Kasumi-1 (cell line): ENCODE measurements around the gene ZNF254.
A peak's percentile ranks its signal among the peaks of the same experiment; 100 is the strongest.
"Not testable (repeated sequence)": the region's sequence is repeated elsewhere in the genome, so short reads cannot be mapped to it uniquely, and the experiment has no call there.

Experiments used
- DNase-seq, 2 experiments: peaks; one replicate each; lab custom pipeline; 2025; lab: John Stamatoyannopoulos, UW

Gene ZNF254

DNA sequence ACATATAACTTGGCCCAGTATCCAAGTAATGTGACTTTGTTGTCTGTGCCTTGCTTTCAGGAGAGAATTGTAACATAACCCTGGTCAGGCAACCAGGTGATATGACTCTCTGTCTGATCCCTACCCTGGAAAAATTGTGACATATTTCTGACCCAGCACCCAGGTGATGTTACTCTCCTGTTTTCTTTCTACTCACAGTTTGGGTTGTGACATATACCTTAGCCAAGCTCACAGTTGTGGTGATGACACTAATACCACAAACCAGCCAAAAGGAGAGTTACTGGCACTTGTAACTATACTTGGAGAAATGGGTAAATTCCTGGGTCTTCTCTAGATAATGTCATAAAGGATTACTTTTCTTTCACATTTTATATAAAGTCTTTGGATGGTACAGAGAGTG, 14.3 kb upstream of the ZNF254 start:
- DNase-seq, result no peak

DNA sequence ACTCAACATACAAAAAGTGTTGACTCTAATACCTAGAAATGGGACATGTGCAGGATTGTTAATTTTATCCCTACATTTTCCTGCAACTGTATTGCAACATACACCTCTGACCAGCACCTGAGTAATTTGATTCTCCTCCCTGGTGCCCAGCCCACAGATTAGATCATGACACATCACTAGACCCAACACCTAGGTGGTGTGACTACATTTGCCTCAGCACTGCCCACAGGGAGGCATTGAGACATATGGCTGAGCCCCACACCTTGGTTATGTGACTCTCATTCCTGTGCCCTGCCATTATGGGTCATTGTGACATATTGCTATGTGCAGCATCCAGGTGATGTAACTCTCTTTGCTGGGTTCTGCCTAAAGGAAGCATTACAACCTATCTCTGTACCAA, 13.2 kb upstream of the ZNF254 start:
- DNase-seq, result no peak

DNA sequence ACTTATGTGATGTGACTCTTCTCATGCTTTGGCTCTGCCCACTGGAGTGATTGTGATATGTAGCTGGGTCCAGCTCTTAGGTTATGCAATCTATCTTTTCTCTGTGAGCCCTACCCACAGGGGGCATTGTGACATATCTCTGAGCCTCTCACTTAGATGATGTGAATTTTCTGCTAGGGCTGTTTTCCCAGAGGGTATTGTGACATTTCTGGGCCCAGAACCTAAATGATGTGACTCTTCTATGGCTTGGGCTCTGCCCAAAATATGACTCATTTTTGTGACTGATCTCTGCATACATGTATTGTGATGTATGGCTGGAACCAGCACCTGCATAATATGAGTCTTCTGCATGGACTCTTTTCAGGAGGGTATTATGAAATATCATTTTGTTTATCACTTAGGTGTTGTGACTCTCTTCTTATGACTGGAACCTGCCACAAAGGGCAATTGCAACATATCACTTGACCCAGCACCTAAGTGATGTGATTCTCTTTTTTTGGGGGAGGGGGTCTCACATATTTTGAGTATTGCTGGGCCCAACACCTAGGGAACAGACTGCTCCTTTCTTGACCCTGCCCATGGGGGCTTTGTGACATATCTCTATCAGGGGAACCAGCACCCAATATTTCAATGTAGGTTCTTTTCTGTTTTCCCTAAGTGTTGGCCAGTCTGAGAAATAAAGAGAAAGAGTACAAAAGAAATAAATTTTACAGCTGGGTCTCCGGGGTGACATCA, 12.1 kb upstream of the ZNF254 start:
- peak in 1 of 2 experiments; percentile 10 for DNase-seq

DNA sequence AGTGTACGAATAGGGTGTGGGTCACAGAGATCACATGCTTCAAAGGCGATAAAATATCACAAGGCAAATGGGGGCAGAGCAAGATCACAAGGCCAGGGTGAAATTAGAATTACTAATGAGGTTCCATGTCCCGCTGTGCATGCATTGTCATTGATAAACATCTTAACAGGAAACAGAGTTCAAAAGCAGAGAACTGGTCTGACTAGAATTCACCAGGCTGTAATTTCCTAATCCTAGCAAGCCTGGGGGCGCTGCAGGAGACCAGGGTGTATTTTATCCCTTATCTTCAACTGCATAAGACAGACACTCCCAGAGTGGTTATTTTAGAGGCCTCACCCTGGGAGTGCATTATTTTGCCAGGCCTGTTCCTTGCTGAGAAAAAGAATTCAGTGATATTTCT, 11.5 kb upstream of the ZNF254 start:
- DNase-seq, result not testable (repeated sequence)

DNA sequence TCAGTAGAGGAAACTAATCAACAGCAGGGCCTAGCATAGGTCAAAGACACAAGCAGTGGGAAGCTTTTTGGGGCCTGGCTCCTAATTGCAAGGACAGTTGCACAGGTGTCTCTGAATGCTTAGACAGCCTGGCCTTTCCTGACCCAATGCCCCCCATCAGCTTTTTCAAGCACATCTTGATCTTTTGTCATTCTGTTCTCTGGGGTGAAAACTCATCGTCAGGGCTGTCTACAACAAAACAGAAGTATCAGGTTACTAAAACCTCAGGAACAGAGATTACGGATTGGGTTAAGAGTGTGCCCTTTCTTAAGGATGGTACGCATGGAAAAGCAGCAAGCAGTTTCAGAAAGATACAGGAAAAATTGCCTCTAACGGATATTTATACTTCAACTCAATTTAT, 8.3 kb upstream of the ZNF254 start:
- DNase-seq, result no peak

DNA sequence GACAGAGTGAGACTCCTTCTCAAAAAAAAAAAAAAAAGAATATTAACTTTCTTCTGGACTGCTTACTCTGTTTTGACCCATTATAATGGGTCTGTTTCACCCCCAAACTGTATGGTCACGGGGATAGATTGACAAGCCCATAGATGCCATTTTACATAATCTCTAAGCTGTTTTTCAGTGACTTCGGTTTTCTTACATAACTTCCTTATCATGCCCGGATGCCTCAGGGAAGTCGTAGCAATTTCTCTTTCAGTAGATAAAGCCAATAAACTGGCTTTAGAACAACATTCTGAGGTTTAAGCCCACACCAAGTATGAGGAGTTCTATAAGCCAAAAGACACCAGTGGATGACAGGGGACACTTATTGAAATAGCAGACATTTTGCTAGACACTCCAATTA, 5.9 kb upstream of the ZNF254 start:
- DNase-seq, result peak; percentile 22 to 34

DNA sequence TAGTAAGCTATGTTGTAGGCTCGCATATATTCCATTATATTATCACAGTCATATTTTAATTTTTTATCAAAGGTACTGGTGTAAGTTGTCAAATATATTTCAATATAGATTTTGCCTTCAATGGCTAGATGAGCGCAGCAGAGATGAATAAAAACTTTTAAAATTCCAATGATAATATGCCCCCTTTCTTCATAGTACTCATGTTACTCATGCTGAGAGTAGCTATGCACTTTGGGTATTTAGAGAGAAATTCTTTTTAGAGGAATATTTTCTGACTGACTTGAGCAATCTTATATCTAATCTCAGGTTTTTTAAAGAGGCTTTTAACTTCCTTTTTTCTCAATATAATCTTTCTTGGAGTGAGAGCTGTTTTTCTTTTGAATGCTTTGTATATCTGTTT, 11.4 kb downstream of the ZNF254 start:
- no peak for DNase-seq

DNA sequence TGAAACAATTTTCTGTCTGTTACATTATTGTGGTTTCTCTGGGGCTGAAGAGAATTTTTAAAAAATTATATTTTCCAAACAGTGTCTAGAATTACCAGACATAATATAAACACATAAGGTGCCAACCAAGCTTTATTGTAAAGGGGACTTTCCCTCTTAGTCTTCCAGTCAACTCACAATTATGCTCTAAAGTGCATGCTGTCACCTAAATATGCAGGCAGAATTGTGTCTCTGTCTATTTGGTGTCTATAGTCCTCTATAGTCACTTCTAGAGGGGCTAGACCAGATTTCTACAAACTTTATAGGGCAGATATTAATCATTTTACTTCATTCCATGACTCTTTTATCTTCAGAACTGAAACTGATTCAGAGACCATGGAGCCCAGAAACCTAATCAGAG, 12.8 kb downstream of the ZNF254 start:
- no peak for DNase-seq

DNA sequence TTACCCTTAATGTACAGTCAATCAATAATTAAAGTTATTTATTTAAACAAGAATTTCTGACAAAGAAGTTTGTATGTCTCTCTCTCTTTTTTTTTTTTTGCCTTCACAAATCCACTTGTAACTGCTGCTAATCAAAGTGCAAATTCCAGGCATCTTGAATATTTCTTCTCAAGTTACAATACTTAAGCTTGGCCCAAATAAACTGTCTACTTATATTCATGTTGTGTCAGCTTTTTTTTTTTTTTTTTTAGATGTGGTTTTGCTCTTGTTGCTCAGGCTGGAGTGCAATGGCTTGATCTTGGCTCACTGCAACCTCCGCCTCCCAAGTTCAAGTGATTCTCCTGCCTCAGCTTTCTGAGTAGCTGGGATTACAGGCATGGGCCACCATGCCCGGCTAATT, 13.6 kb downstream of the ZNF254 start:
- not testable (repeated sequence) for DNase-seq

DNA sequence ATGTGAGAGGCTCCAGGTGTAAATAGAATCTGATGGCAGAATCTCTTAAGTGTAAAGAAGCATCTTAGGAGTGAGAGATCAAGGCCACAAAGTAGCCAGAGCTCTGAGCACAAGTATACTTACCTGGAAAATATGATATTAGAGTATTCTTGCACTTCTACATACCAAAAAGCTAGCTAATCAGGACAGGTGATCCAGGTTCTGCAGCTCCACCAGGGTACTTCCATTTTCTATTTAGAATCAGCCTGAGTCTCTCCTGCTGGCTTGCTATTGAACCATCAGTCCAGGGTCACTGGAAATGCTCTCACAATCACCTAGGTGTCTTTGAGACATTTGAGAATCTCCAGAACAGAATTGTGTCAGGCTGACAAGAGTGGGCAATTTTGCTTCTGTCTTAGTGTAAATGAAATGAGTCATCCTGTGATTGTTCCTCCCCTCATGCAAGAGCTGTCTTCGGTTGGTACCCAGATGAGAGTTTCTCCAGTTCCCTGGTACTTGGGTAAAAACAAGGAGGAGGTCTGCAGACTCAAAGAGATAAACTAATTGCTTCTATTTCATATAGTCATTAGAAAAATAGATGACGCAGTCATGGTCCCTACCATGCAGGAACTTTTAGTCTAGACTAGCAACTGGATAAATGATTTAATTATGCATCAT, 14.6 kb downstream of the ZNF254 start:
- DNase-seq, result no peak

DNA sequence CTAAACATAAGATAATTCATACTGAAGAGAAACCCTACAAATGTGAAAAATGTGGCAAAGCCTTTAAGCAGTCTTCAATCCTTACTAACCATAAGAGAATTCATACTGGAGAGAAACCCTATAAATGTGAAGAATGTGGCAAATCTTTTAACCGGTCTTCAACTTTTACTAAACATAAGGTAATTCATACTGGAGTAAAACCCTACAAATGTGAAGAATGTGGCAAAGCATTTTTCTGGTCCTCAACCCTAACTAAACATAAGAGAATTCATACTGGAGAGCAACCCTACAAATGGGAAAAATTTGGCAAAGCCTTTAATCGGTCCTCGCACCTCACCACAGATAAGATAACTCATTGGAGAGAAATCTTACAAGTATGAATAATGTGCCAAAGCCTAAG, 40.6 kb downstream of the ZNF254 start:
- DNase-seq, result no peak

DNA sequence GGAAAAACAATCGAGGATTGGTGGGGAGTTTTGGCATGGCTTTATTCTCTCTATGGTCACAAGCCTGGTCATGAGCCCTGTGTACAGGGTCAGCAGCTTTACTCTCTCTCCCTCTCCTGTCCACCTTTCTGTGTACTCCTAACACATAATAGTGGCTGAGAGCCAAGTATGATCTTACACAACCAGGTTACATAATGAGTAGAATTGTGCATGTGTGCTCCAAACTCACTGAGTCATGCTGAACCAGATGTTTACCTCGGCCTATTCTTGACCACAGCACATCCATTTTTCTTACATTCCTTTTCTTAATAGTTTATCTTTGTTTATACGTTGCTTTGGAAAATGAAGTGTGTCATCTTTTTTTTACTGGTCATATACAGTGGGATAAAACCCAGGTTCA, 53.1 kb downstream of the ZNF254 start:
- DNase-seq, result no peak

DNA sequence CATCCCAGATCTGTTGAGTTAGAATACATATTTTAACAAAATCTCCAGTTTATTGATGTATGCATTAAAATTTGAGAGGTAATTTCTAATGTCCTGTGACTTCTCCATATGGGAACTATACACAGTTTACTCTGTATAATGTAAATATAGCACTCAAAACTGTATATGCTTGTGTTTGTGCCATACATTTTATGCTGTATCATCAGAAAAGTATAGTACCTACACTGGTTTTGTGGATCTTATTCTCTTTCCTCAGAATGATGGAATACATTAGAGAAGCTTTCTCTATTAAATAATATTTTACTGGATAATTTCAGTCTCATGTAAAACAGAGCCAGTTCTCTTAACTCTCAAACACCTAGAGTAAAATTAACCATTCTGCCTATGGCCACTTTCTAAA, 53.6 kb downstream of the ZNF254 start:
- DNase-seq, result no peak

DNA sequence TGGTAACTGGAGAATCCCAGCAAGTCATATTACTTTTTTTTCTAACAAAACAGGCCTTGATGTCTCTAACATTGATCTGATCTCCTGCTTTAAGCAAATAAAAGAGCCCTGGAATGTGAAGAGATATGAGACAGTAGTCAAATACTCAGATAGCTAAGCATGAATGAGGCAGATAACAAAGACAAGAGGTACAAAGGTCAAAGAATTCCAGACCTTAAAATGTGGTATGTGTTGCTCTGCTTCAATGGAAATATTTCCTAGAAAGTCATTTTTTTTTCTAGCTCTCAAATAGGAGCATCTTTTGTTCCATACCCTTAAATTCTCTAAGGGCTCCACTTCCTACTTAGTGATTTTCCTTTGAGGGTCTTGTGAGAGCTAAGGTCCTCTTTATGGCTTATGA, 54.6 kb downstream of the ZNF254 start:
- no peak for DNase-seq

DNA sequence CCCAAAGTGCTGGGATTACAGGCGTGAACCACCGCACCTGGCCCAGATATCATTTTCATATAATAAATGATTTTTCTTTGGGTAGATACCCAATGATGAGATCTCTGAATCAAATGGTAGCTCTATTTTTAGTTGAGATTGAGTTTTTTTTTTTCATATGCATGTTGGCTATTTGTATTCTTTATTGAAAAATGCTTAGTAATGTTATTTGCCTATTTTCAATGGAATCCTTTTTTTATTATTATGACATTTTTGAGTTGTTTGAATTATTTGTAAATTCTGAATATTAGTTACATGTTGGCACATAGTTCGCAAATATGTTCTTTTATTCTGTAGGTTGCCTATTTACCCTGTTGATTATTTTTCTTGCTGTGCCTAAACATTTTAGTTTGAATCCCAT, 55.8 kb downstream of the ZNF254 start:
- DNase-seq, result no peak

DNA sequence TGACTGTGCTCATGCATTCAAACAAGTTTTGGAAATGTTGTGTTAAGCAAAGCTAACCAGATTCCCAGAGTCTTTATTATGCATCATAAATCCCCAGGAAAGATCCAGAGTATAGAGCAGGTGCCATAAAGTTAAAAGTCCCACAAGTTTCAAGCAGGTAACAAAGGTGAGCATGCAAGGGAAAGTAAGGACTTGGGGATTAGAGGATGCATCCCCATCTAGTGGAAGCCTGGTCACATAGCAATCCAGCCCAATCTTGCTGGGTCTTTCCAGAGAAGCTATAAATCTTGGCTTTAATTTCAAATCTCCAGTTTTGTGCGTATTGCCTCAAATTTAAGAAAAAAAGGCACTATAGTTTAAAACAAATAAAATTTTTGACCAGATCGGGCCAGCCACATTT, 72.7 kb downstream of the ZNF254 start:
- DNase-seq, result peak; percentile 18 to 33

DNA sequence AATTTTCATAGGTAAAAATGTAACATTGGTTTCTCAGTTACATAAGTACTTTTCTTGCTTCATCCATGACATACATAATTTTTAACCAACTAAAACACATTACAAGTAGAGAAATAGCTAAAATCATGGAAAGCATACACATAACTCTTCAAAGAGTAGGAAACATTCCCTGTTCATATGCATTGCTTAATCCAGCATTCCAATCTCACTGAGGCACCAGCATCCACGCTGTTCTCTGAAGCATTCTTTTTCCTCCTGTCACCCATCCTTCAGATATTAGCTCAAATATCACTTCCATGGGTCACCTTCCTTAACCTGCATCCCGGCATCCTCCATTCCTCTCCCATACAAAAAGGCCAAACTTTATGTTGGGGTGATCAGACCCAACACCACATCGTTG, 79.1 kb downstream of the ZNF254 start:
- DNase-seq, result no peak

DNA sequence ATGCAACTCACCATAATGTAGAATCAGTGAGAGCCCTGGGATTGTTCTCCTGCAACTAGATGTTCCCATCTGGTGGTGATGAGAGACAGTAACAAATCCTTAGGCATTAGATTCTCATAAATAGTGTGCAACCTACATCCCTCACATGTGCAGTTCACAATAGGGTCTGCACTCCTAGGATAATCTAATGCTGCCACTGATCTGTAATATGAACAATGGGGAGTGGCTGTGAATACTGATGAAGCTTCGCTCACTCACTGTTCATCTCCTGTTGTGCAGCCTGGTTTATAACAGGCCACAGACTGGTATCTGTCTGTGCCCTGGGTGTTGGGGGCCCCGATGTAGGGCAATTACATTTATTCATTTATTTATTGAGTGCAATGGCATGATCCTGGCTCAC, 86.9 kb downstream of the ZNF254 start:
- no peak for DNase-seq

DNA sequence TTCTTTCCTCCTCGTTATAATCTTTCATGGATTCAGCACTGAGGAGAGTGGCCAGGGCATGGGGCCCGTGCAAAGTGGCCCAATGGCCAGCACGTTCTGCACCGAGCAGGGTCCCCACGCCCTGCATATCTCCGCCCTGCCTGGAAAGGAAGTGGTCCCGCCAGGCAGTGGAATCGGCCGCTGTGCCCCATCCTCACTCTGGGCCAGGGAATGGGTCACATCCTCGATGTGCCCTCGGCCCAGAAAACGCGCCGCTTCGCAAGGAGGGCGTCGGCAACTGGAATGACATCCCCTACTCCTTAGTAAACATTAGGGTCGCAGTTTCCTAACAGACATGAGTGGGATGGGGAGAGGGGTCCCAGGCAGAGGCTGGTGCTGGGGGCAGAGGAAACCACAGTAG, 90.7 kb downstream of the ZNF254 start:
- no peak for DNase-seq

DNA sequence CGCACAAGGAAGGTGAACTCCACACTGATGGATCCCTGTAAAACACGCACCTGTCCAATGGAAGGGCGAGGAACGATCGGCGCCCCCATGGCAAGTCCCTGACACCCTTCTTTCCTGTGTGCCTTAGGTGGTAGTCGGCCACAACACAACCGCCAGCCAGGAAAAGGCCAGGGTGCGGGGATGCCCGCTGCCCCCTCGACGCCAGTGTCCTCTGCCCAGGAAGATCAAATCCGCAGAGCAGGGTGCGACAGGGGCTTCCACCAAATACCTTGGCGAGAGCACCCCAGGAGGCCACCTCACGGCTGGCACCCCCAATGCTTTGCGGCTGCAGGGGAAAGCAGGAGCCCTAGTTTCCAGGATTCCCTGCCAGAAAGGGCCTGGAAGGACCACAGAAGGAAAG, 91.2 kb downstream of the ZNF254 start:
- no peak for DNase-seq
